HepG2 (cell line): ENCODE measurements around the gene PSMB8. TPM values are rescaled to one million over a fixed set of nuclear protein-coding genes. Genes with fewer than 3 reads are reported as not detected.
A peak's percentile ranks its signal among the peaks of the same experiment; 100 is the strongest.

ENCODE experiments used
- ARNTL ChIP-seq: sonication (generic); formaldehyde crosslinking; IDR thresholded peaks from 2 replicates; pipeline ENCODE4 v1.4.0; 2020; ENCODE audit warnings: mild to moderate bottlenecking, missing genetic modification reagents
- ATAD3A ChIP-seq: sonication (generic); formaldehyde crosslinking; IDR thresholded peaks from 2 replicates; pipeline ENCODE4 v1.4.0; 2020; ENCODE audit warnings: missing genetic modification reagents
- DR1 ChIP-seq: sonication (generic); formaldehyde crosslinking; IDR thresholded peaks from 2 replicates; pipeline ENCODE4 v1.8.0; 2021; ENCODE audit warnings: mild to moderate bottlenecking, missing genetic modification reagents, inconsistent platforms
- GFI1 ChIP-seq: sonication (generic); formaldehyde crosslinking; IDR thresholded peaks from 2 replicates; pipeline ENCODE4 v1.5.0; 2020; ENCODE audit warnings: missing genetic modification reagents, mild to moderate bottlenecking, borderline replicate concordance
- MATR3 ChIP-seq: sonication (generic); formaldehyde crosslinking; IDR thresholded peaks from 2 replicates; pipeline ENCODE4 v1.4.0; 2020; ENCODE audit warnings: missing genetic modification reagents
- MYNN ChIP-seq: sonication (generic); formaldehyde crosslinking; IDR thresholded peaks from 2 replicates; pipeline ENCODE4 v1.4.0; 2020; ENCODE audit warnings: mild to moderate bottlenecking, low read depth, missing genetic modification reagents
- REST ChIP-seq, 2 experiments: IDR thresholded peaks; 2 replicates each; pipeline ENCODE4 v1.6.1; 2011 to 2012; ENCODE audit warnings: low read length in 2 of 2, borderline replicate concordance in 1 of 2, low read depth in 1 of 2, mild to moderate bottlenecking in 1 of 2, moderate library complexity in 1 of 2
- ZMAT3 ChIP-seq: sonication (generic); formaldehyde crosslinking; conservative IDR thresholded peaks from 2 replicates; pipeline ENCODE4 v1.7.0; 2021; ENCODE audit warnings: missing genetic modification reagents
- ZNF142 ChIP-seq: sonication (generic); formaldehyde crosslinking; IDR thresholded peaks from 2 replicates; pipeline ENCODE4 v1.4.0; 2020; ENCODE audit warnings: missing genetic modification reagents
- ZNF225 ChIP-seq: sonication (generic); formaldehyde crosslinking; IDR thresholded peaks from 2 replicates; pipeline ENCODE4 v1.4.0; 2020; ENCODE audit warnings: mild to moderate bottlenecking, missing genetic modification reagents
- ZNF234 ChIP-seq: sonication (generic); formaldehyde crosslinking; conservative IDR thresholded peaks from 2 replicates; pipeline ENCODE4 v1.5.1; 2020; ENCODE audit warnings: mild to moderate bottlenecking, missing genetic modification reagents
- ZNF296 ChIP-seq: sonication (generic); formaldehyde crosslinking; conservative IDR thresholded peaks from 2 replicates; pipeline ENCODE4 v1.5.0; 2020; ENCODE audit warnings: mild to moderate bottlenecking, missing genetic modification reagents
- ZNF747 ChIP-seq: sonication (generic); formaldehyde crosslinking; IDR thresholded peaks from 2 replicates; pipeline ENCODE4 v1.8.1; 2023; ENCODE audit warnings: missing genetic modification reagents, mild to moderate bottlenecking, borderline replicate concordance
- ZNF766 ChIP-seq: sonication (generic); formaldehyde crosslinking; IDR thresholded peaks from 2 replicates; pipeline ENCODE4 v1.5.0; 2020; ENCODE audit warnings: missing genetic modification reagents, borderline replicate concordance
- ZNF878 ChIP-seq: sonication (generic); formaldehyde crosslinking; IDR thresholded peaks from 2 replicates; pipeline ENCODE4 v1.8.1; 2023; ENCODE audit warnings: mild to moderate bottlenecking, missing genetic modification reagents, moderate library complexity
- polyA plus RNA-seq, 8 experiments: library from polyadenylated mRNA; depleted of rRNA in 3 of 8; stranded (reverse) in 7 of 8; unstranded in 1 of 8; fragments of >200 nt; fragmentation: Illumina TruSeq in 4 of 8; extraction: Trizol in 4 of 8; gene quantifications; 2 replicates each; pipeline versions ENCODE4 v1.2.1 to v1.2.3, GENCODE V29; 2011 to 2016; ENCODE audit warnings: low read depth in 4 of 8, missing spikeins in 1 of 8, mixed read lengths in 1 of 8; ENCODE audit not compliant: insufficient read depth in 1 of 8
- total RNA-seq, 5 experiments: library from RNA; depleted of rRNA; stranded (reverse); fragments of >200 nt; fragmentation: Illumina TruSeq; extraction: Trizol; gene quantifications; 2 replicates each; pipeline ENCODE4 v1.2.3, GENCODE V29; 2016; ENCODE audit warnings: low read depth in 1 of 5
- TF ChIP-seq, protein P1 (sequence below): sonication (generic); formaldehyde crosslinking; IDR thresholded peaks from 2 replicates; pipeline ENCODE4 v1.5.1; 2020; ENCODE audit warnings: missing genetic modification reagents, mild to moderate bottlenecking, borderline replicate concordance

The PSMB8 gene
- total and polyA plus RNA-seq, 2 of the 13 experiments (the other 11 are each of a cell fraction or from before 2014, with no cell fraction given) = 30.7 to 64.7 TPM

DNA sequence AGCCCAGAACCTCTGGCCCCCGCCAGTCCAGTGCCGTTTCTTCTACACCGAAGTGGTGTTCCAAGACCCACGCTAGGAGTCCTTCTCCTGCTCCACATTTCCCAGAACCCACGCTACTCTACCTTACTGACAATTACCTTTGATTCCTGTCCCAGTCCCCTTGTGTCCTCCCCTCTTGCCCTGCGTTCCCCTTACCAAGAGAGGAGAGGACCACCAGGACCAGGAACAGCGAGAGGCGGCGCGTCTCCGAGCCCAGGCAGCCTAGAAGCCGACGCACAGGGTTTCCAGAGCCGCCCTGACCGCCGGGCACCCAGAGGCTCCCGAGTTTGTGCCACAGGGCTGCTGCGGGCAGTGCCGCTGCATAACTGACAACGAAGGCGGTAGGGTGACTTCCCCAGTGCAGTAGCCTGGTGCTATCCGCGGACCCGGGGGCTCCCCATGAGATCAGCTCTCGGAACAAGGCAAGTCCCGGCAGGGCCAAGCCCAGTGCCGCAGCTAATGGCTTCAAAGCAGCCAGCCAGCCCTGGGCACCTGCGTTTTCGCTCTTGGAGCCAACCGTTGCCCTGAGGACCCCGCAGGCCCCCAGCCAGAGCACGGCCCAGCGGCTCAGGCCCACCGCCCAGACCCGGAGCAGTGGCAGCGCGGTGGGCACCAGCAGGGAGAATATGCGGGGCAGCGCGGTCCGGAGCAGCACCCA, 9.1 kb upstream of the PSMB8 start (continued):
- peak; percentile 40; the same call in 1 of the 2 replicates for TF ChIP-seq ZNF142 (CRISPR knock-in tag)
- TF ChIP-seq DR1 (CRISPR knock-in tag) = peak; percentile 2; the same call in 1 of the 2 replicates
- TF ChIP-seq ZNF766 (CRISPR knock-in tag) = no peak
- no peak for TF ChIP-seq REST (IDR thresholded peaks at IDR 0.05; ENCODE audit: borderline replicate concordance in 1 of 2, low read depth in 1 of 2, low read length in 2 of 2)
- TF ChIP-seq, protein P1, sequence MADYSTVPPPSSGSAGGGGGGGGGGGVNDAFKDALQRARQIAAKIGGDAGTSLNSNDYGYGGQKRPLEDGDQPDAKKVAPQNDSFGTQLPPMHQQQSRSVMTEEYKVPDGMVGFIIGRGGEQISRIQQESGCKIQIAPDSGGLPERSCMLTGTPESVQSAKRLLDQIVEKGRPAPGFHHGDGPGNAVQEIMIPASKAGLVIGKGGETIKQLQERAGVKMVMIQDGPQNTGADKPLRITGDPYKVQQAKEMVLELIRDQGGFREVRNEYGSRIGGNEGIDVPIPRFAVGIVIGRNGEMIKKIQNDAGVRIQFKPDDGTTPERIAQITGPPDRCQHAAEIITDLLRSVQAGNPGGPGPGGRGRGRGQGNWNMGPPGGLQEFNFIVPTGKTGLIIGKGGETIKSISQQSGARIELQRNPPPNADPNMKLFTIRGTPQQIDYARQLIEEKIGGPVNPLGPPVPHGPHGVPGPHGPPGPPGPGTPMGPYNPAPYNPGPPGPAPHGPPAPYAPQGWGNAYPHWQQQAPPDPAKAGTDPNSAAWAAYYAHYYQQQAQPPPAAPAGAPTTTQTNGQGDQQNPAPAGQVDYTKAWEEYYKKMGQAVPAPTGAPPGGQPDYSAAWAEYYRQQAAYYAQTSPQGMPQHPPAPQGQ (CRISPR knock-in tag) = 0 out of 2 replicates have a peak, but pooled peaks have one; percentile 16
- peak; percentile 74; the same call in 1 of the 2 replicates for TF ChIP-seq ZMAT3 (CRISPR knock-in tag)
- no peak; the same call in 1 of the 2 replicates for TF ChIP-seq ZNF878
- no peak for TF ChIP-seq ZNF234 (CRISPR knock-in tag)
- peak; percentile 34; the same call in 1 of the 2 replicates for TF ChIP-seq ZNF225 (CRISPR knock-in tag)
- 0 out of 2 replicates have a peak, but pooled peaks have one; percentile 17 for TF ChIP-seq ARNTL (CRISPR knock-in tag)
- TF ChIP-seq ATAD3A (CRISPR knock-in tag) = peak; percentile 75; the same call in 1 of the 2 replicates
- 0 out of 2 replicates have a peak, but pooled peaks have one; percentile 26 for TF ChIP-seq ZNF747 (CRISPR knock-in tag)
- TF ChIP-seq MYNN (CRISPR knock-in tag) = no peak
- no peak for TF ChIP-seq GFI1 (CRISPR knock-in tag)
- TF ChIP-seq ZNF296 (CRISPR knock-in tag) = no peak
- TF ChIP-seq MATR3 = no peak
